Gastrocnemius medialis (tissue), 4 donors: ENCODE data around the gene CDC25A.

ENCODE experiments used
- POLR2A ChIP-seq, 2 donors: fragments of 450-650 bp; IDR thresholded peaks; one replicate each; pipeline ENCODE4 v1.6.1; 2017; ENCODE audit warnings: antibody characterized with exemption in 2 of 2, mild to moderate bottlenecking in 2 of 2, moderate library complexity in 2 of 2
- TF ChIP-seq, protein P1 (sequence below), 5 experiments: fragments of 450-650 bp in 3 of 5; fragments of 200-600 bp in 2 of 5; sonication (generic) in 2 of 5; IDR thresholded peaks in 4 of 5; conservative IDR thresholded peaks in 1 of 5; 1 replicate in 4 of 5; 2 replicates in 1 of 5; pipeline ENCODE4 v1.5.1; 2016 to 2019; ENCODE audit warnings: antibody characterized with exemption in 5 of 5, mild to moderate bottlenecking in 3 of 5, moderate library complexity in 3 of 5

GRCh38 chr3:48215019-48215418, 26.8 kb upstream of the CDC25A start:
- TF ChIP-seq, protein P1, sequence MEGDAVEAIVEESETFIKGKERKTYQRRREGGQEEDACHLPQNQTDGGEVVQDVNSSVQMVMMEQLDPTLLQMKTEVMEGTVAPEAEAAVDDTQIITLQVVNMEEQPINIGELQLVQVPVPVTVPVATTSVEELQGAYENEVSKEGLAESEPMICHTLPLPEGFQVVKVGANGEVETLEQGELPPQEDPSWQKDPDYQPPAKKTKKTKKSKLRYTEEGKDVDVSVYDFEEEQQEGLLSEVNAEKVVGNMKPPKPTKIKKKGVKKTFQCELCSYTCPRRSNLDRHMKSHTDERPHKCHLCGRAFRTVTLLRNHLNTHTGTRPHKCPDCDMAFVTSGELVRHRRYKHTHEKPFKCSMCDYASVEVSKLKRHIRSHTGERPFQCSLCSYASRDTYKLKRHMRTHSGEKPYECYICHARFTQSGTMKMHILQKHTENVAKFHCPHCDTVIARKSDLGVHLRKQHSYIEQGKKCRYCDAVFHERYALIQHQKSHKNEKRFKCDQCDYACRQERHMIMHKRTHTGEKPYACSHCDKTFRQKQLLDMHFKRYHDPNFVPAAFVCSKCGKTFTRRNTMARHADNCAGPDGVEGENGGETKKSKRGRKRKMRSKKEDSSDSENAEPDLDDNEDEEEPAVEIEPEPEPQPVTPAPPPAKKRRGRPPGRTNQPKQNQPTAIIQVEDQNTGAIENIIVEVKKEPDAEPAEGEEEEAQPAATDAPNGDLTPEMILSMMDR (IDR thresholded peaks at IDR 0.05 in 4 of 5, conservative IDR thresholded peaks at IDR 0.05 in 1 of 5) = no peak
- no peak for TF ChIP-seq POLR2A (IDR thresholded peaks at IDR 0.05)
